SK-N-SH (cell line): Measurements from ENCODE around the gene NECTIN3. TPM values are rescaled to one million over a fixed set of nuclear protein-coding genes. Genes with fewer than 3 reads are reported as not detected.

Experiments
- CTCF ChIA-PET: fragments of 300-600, 350-600 bp; formaldehyde crosslinking; extraction: SDS; loops from one replicate; lab custom pipeline; 2021; lab: Yijun Ruan, JAX
- POLR2A ChIA-PET: fragments of 350-600 bp; sonication (Branson Sonifier 250); formaldehyde crosslinking; extraction: SDS; loops from one replicate; lab custom pipeline; 2020; ENCODE audit warnings: antibody characterized with exemption, inconsistent platforms; lab: Yijun Ruan, JAX
- DNase-seq: peaks from one replicate; pipeline ENCODE4 v3.0.0; 2012
- H2AFZ ChIP-seq: fragments of 200-600 bp; sonication (generic); 2 replicates; pipeline ENCODE4 v1.8.1; 2016; ENCODE audit warnings: antibody characterized with exemption, mild to moderate bottlenecking, low read depth
- H3F3A ChIP-seq: fragments of 200-600 bp; sonication (generic); replicated peaks from 2 replicates; pipeline ENCODE3; 2016; ENCODE audit warnings: antibody characterized with exemption, mild to moderate bottlenecking; ENCODE audit not compliant: insufficient read depth
- H3K27ac ChIP-seq, 2 experiments: fragments of 200-500 bp in 1 of 2; fragments of 200-600 bp in 1 of 2; sonication (Bioruptor generic) in 1 of 2; sonication (generic), shearing (Covaris generic) in 1 of 2; 2 replicates each; pipeline versions ENCODE4 v1.5.1 to v1.6.1; 2014 to 2016; ENCODE audit warnings: low read depth in 2 of 2, inconsistent platforms in 1 of 2, low read length in 1 of 2, mild to moderate bottlenecking in 1 of 2, mixed read lengths in 1 of 2
- H3K27me3 ChIP-seq: fragments of 200-600 bp; sonication (generic), shearing (Covaris generic); 2 replicates; pipeline ENCODE4 v1.6.1; 2016; ENCODE audit warnings: mixed run types; ENCODE audit not compliant: insufficient read depth
- H3K36me3 ChIP-seq, 2 experiments: fragments of 200-500 bp in 1 of 2; fragments of 200-600 bp in 1 of 2; sonication (Bioruptor generic) in 1 of 2; sonication (generic) in 1 of 2; replicated peaks in 1 of 2; 2 replicates each; pipeline versions ENCODE3 to v1.5.1; 2014 to 2016; ENCODE audit warnings: low read length in 1 of 2, mild to moderate bottlenecking in 1 of 2; ENCODE audit not compliant: insufficient read depth in 2 of 2, control insufficient read depth in 1 of 2
- H3K4me1 ChIP-seq, 2 experiments: fragments of 200-500 bp in 1 of 2; fragments of 200-600 bp in 1 of 2; sonication (Bioruptor generic) in 1 of 2; sonication (generic), shearing (Covaris generic) in 1 of 2; 2 replicates each; pipeline versions ENCODE4 v1.5.1 to v1.6.1; 2014 to 2016; ENCODE audit warnings: low read depth in 1 of 2, low read length in 1 of 2, mixed run types in 1 of 2; ENCODE audit not compliant: insufficient read depth in 2 of 2, control insufficient read depth in 1 of 2
- H3K4me2 ChIP-seq: fragments of 200-600 bp; sonication (generic), shearing (Covaris generic); 2 replicates; pipeline ENCODE4 v1.6.1; 2017; ENCODE audit warnings: mixed run types
- H3K4me3 ChIP-seq, 2 experiments: fragments of 200-500 bp in 1 of 2; fragments of 200-600 bp in 1 of 2; sonication (Bioruptor generic) in 1 of 2; sonication (generic), shearing (Covaris generic) in 1 of 2; 2 replicates each; pipeline versions ENCODE4 v1.5.1 to v1.8.1; 2014 to 2016; ENCODE audit warnings: low read depth in 2 of 2, inconsistent platforms in 1 of 2, low read length in 1 of 2, mild to moderate bottlenecking in 1 of 2, mixed read lengths in 1 of 2, moderate library complexity in 1 of 2
- H3K79me2 ChIP-seq: fragments of 200-600 bp; sonication (generic); 2 replicates; pipeline ENCODE4 v1.8.1; 2017; ENCODE audit warnings: mild to moderate bottlenecking; ENCODE audit not compliant: insufficient read depth
- H3K9ac ChIP-seq: fragments of 200-600 bp; sonication (generic); 2 replicates; pipeline ENCODE4 v1.6.1; 2017; ENCODE audit warnings: mixed run types
- H3K9me2 ChIP-seq: fragments of 200-600 bp; sonication (generic); 2 replicates; pipeline ENCODE4 v1.6.1; 2017; ENCODE audit warnings: mixed run types
- H3K9me3 ChIP-seq: fragments of 200-600 bp; sonication (generic); 2 replicates; pipeline ENCODE4 v1.6.1; 2017; ENCODE audit warnings: mixed run types, mild to moderate bottlenecking, moderate library complexity
- H4K20me1 ChIP-seq: fragments of 200-600 bp; sonication (generic); 2 replicates; pipeline ENCODE4 v1.6.1; 2017; ENCODE audit warnings: mild to moderate bottlenecking, mixed run types; ENCODE audit not compliant: insufficient read depth
- CHD2 ChIP-seq: fragments of 150-350 bp; IDR thresholded peaks from 2 replicates; pipeline ENCODE4 v1.6.1; 2018; ENCODE audit warnings: low read length; ENCODE audit not compliant: partially characterized antibody
- CTCF ChIP-seq: fragments of 200-600 bp; sonication (generic); IDR thresholded peaks from 2 replicates; pipeline ENCODE4 v1.6.1; 2017; ENCODE audit warnings: antibody characterized with exemption, mild to moderate bottlenecking, moderate library complexity
- FOSL2 ChIP-seq: IDR thresholded peaks from 2 replicates; pipeline ENCODE4 v1.4.0; 2012; ENCODE audit warnings: low read depth, mild to moderate bottlenecking, moderate library complexity, borderline replicate concordance
- FOXM1 ChIP-seq: IDR thresholded peaks from 2 replicates; pipeline ENCODE4 v1.4.0; 2012; ENCODE audit warnings: low read depth, mild to moderate bottlenecking
- GATA2 ChIP-seq: sonication (generic); formaldehyde crosslinking; IDR thresholded peaks from 2 replicates; pipeline ENCODE4 v1.5.0; 2020; ENCODE audit warnings: mild to moderate bottlenecking, missing genetic modification reagents
- JUND ChIP-seq: IDR thresholded peaks from 2 replicates; pipeline ENCODE4 v1.4.0; 2012
- MXI1 ChIP-seq: IDR thresholded peaks from 2 replicates; pipeline ENCODE4 v1.6.1; 2012; ENCODE audit warnings: mild to moderate bottlenecking, low read depth, low read length, improper control_type of control experiment
- NFIC ChIP-seq: IDR thresholded peaks from 2 replicates; pipeline ENCODE4 v1.4.0; 2012; ENCODE audit warnings: borderline replicate concordance
- TAF1 ChIP-seq: IDR thresholded peaks from 2 replicates; pipeline ENCODE4 v1.6.1; 2012; ENCODE audit warnings: low read depth, mild to moderate bottlenecking, low read length, moderate library complexity, borderline replicate concordance
- WGBS: methylation state at CpG from one replicate; pipeline ENCODE4 v1.1.6; 2017; ENCODE audit warnings: low lambda C conversion rate; 5-methylcytosine and 5-hydroxymethylcytosine counted together
- polyA plus RNA-seq, 3 experiments: library from polyadenylated mRNA; depleted of rRNA; stranded (reverse); fragments of >200 nt; gene quantifications; 2 replicates each; pipeline ENCODE4 v1.2.3, GENCODE V29; 2012

NECTIN3 gene
- polyA plus RNA-seq, 1 of the 3 experiments (the other 2 are of a cell fraction): 8.9 TPM

- H2AFZ ChIP-seq: no peak overlapping the region
- H4K20me1 ChIP-seq: no peaks in the 10 kb centered on the region
- no peak overlapping the region for H3K4me3 ChIP-seq
- no peaks in the 10 kb centered on the region for H3K4me1 ChIP-seq
- H3K79me2 ChIP-seq: no peaks in the 10 kb centered on the region
- ChIA-PET POLR2A (no interaction called here), CTCF (interaction anchor here (1.6 kb wide), 1 partner anchor 60 kb away, joined by 3 read pairs; no protein-coding TSS in a partner anchor)
- no peaks in the 10 kb centered on the region for H3K9me2 ChIP-seq
- peaks cover 10% of the 10 kb centered on the region for H3F3A ChIP-seq
- H3K36me3 ChIP-seq: no peaks in the 10 kb centered on the region
- DNase-seq: no peak
- H3K9ac ChIP-seq: no peak overlapping the region
- H3K27me3 ChIP-seq: no peaks in the 10 kb centered on the region
- H3K27ac ChIP-seq: 0 out of 4 replicates have a peak overlapping the region, but pooled peaks of 1 of the 2 experiments have one; percentile 14
- no peak overlapping the region for H3K4me2 ChIP-seq
- TF ChIP-seq FOSL2 (peak; percentile 21; the same call in 1 of the 2 replicates), NFIC (0 out of 2 replicates have a peak, but pooled peaks have one; percentile 18), CHD2 (no peak), GATA2 (CRISPR knock-in tag) (no peak)
- H3K9me3 ChIP-seq: no peaks in the 10 kb centered on the region
These were observed 155.6 kb downstream of the NECTIN3 start for GRCh38 chr3:111227216-111227615.

GRCh38 chr3:111229301-111229700, 157.7 kb downstream of the NECTIN3 start:
- no peak overlapping the region for H3K9ac ChIP-seq
- H3K79me2 ChIP-seq: no peaks in the 10 kb centered on the region
- H3K4me3 ChIP-seq: no peak overlapping the region
- ChIA-PET CTCF (no interaction called here), POLR2A (no interaction called here)
- H3K4me2 ChIP-seq: no peak overlapping the region
- H3K9me2 ChIP-seq: no peaks in the 10 kb centered on the region
- H3K27ac ChIP-seq: no peak overlapping the region
- no peak for TF ChIP-seq TAF1
- no peak for TF ChIP-seq JUND
- TF ChIP-seq GATA2 (CRISPR knock-in tag): no peak
- no peak for TF ChIP-seq NFIC
- no peak for TF ChIP-seq MXI1
- no peak for TF ChIP-seq CTCF
- no peak for TF ChIP-seq FOXM1
- H3K36me3 ChIP-seq: no peaks in the 10 kb centered on the region
- DNase-seq: no peak
- no peaks in the 10 kb centered on the region for H3K27me3 ChIP-seq
- peaks cover 4% of the 10 kb centered on the region for H3F3A ChIP-seq
- no peaks in the 10 kb centered on the region for H3K4me1 ChIP-seq
- 62% methylated on average over 2 of the region's 3 CpGs for WGBS
- H3K9me3 ChIP-seq: no peaks in the 10 kb centered on the region
- no peak overlapping the region for H2AFZ ChIP-seq
- H4K20me1 ChIP-seq: no peaks in the 10 kb centered on the region
